A549 treated with CpdA at 1 μM for 4 hours (cell line): ENCODE measurements around the gene LMAN2. TPM values are rescaled to one million over a fixed set of nuclear protein-coding genes. Genes with fewer than 3 reads are reported as not detected.

Experiments
- total RNA-seq: library from RNA; stranded (reverse); fragments of 200-300 nt; extraction: Qiagen RNA extraction; gene quantifications from 5 replicates; pipeline ENCODE4 v1.2.3, GENCODE V29; 2022; ENCODE audit warnings: low read depth

LMAN2 gene
- 188 to 233 TPM (median 193 TPM) in 5 replicates for total RNA-seq

GRCh38 chr5:177351392-177352329 lies at the start of gene LMAN2:
TSS of gene LMAN2 (minus strand) at chr5:177351668. CDS start at chr5:177351647, 21 bp downstream.

GRCh38 chr5:177399997-177400868 lies 48.8 kb upstream of the LMAN2 start, which contains the start of gene PFN3:
TSS of gene PFN3 (minus strand) at chr5:177400661. CDS start at chr5:177400576, 85 bp downstream.

DNA sequence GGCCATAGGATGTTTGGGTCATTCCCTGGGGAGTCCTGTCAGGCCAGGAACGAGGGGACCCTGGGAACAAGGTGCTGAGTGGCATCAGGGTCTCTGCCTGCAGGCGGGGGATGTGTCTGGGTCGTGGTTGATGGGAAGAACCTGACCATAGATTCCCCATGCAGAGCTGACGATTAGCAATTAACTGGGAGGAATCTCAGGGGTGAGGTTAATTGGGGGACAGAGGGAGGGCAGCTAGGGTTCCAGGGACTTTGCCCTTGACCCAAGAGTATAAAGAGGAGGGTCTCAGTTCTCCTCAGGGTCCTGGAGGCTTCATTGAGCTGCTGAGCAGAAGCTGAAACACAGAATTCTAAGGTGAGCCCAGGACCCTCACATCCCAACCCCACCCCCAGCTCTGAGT lies 32.7 kb upstream of the LMAN2 start, which contains the start of gene SLC34A1:
SLC34A1 (plus strand) TSS at position 301 of the 400 bp plus-strand sequence. CDS start 1,308 bp downstream, outside the sequence.

DNA sequence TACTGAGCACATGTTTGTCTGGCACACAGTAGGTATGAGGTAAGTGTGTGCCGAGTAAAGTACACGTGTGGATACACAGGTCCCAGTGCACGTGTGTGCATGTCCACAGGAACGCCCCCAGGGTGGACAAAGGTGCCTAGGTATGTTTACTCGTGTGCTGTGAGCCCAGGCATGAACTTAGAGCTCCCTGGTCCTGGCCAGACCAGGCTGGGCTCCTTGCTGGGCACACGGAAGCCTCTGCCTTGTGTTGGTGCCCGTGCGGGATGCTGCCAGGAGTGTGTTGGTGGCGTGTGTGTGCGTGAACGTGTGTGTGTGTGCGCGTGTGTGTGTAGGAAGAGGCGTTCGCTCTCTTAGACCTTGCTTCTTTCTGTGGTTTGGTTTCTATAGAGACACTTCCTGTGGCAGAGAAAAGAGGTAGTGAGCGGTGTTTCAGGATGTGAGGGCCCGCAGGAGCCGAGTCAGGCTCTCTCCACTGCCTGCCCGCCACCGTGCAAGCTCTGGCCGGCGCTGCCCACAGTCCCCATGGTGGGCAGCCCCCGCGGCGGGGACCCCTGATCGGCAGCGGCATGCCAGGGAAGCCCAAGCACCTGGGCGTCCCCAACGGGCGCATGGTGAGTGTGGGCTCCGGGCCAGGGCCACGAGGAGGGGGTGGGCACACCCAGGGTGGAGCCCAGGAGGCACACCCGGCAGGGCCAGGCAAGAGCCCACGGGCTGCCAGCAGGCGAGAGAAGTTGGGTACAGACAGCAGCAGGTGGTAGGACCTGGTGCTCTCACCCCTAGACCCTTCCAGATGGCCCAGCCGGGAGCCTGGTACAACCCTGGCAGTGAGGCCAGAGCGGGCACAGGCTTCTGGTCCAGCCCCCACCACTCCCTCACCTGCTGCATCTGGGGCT lies 6.2 kb upstream of the LMAN2 start, which contains the start of gene RGS14:
RGS14 (plus strand) TSS at position 466 of the 893 bp plus-strand sequence; CDS start at position 567, 101 bp downstream.

DNA sequence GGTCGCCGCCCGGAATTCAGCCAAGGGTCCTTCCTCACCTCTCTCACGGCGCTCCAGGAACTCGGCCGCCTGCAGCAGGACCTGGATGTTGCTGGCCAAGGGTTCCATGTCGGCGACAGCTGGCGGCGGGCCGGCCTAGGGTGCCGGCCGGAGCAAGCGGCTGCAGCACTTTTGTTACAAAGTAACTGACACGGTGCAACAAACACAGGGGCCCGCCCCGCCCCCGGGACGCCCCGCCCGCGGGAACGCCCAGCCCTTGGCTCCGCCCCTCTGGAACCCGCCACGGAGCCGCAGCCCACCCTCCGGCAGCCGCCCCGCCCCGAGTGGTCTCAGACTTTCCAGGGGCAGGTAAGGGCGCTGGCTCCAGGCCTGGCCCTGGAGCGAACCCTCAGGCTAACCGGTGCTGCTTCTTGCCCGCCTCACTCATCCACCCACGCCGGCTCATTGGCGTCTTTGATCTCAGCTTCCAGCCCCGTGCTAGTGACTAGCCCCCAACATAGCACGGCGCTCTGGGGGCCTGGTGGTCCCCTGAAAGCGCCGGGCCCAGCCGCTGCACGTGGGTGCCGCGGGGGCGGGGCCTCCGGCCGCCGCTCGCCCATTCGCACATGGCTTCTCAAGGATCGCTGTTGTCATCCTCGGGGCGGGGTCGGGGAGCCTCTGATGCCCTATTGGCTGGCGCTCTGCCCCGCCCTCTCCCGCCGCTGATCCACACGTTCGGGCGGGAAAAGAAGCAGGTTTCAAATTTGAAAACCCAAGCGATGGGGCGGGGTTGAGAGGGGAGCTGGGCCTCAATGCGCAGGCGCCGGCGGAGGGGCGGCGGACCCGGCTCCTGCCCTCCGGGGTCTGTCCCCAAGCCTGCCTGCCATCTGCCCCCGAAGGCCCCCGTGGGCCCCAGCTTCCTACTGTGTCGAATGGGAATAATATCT lies 39.5 kb downstream of the LMAN2 start, which contains the start of gene MXD3:
MXD3 (minus strand) TSS at position 176 of the 926 bp plus-strand sequence; CDS start at position 108, 68 bp downstream.

GRCh38 chr5:177303121-177303924 lies 48.1 kb downstream of the LMAN2 start, which contains the start of the genes PRELID1 and RAB24:
TSS of gene PRELID1 (plus strand) at chr5:177303799. CDS start at chr5:177303986, 187 bp downstream.
TSS of gene RAB24 (minus strand) at chr5:177303719. CDS start at chr5:177303288, 431 bp downstream.

Other genes starting within 250 kb of the LMAN2 start
- 18.1 to 22.0 TPM (median 21.6 TPM) in 5 replicates for gene NSD1, start 217.9 kb downstream of the LMAN2 start, total RNA-seq
- gene RAB24, start 47.9 kb downstream of the LMAN2 start, total RNA-seq = 25.4 to 29.7 TPM (median 26.3 TPM) in 5 replicates
- 267 to 389 TPM (median 379 TPM) in 5 replicates for gene PRELID1, start 47.9 kb downstream of the LMAN2 start, total RNA-seq
- 13.3 to 21.8 TPM (median 18.7 TPM) in 5 replicates for gene MXD3, start 39.8 kb downstream of the LMAN2 start, total RNA-seq
- 3.0 to 8.2 TPM (median 6.2 TPM) in 5 replicates for gene RGS14, start 6.3 kb upstream of the LMAN2 start, total RNA-seq
- gene SLC34A1, start 32.8 kb upstream of the LMAN2 start, total RNA-seq = not detected in 5 replicates
- gene PFN3, start 49.0 kb upstream of the LMAN2 start, total RNA-seq = not detected in 5 replicates
- 13.4 to 26.6 TPM (median 21.8 TPM) in 5 replicates for gene F12, start 57.9 kb upstream of the LMAN2 start, total RNA-seq
- 19.5 to 27.2 TPM (median 23.5 TPM) in 5 replicates for gene GRK6, start 75.0 kb upstream of the LMAN2 start, total RNA-seq
- gene PRR7, start 95.1 kb upstream of the LMAN2 start, total RNA-seq = 14.4 to 39.0 TPM (median 34.3 TPM) in 5 replicates
- gene DBN1, start 122.0 kb upstream of the LMAN2 start, total RNA-seq = 54.2 to 72.8 TPM (median 63.0 TPM) in 5 replicates
- 75.2 to 112 TPM (median 99.1 TPM) in 5 replicates for gene PDLIM7, start 145.9 kb upstream of the LMAN2 start, total RNA-seq
- 3.4 to 6.8 TPM (median 4.7 TPM) in 5 replicates for gene DOK3, start 158.2 kb upstream of the LMAN2 start, total RNA-seq
- gene DDX41, start 165.3 kb upstream of the LMAN2 start, total RNA-seq = 106 to 129 TPM (median 119 TPM) in 5 replicates
- 23.8 to 35.4 TPM (median 30.9 TPM) in 5 replicates for gene FAM193B, start 202.9 kb upstream of the LMAN2 start, total RNA-seq
- gene TMED9, start 240.5 kb upstream of the LMAN2 start, total RNA-seq = 277 to 298 TPM (median 279 TPM) in 5 replicates
- gene B4GALT7, start 248.5 kb upstream of the LMAN2 start, total RNA-seq = 21.4 to 30.9 TPM (median 26.5 TPM) in 5 replicates